GM12878 (cell line): ENCODE results near the gene DAB2.

Experiments
- ATF2 ChIP-seq: IDR thresholded peaks from 2 replicates; pipeline ENCODE4 v1.6.1; 2012; ENCODE audit warnings: low read length, inconsistent platforms
- ATF3 ChIP-seq: IDR thresholded peaks from 2 replicates; pipeline ENCODE4 v1.6.1; 2011; ENCODE audit warnings: low read depth, mild to moderate bottlenecking, low read length, moderate library complexity, borderline replicate concordance; ENCODE audit errors: extremely low read depth
- CEBPB ChIP-seq, 2 experiments: fragments of 150-350 bp in 1 of 2; IDR thresholded peaks; 2 replicates each; pipeline ENCODE4 v1.6.1; 2012 to 2014; ENCODE audit warnings: low read depth in 2 of 2, low read length in 2 of 2, borderline replicate concordance in 1 of 2, inconsistent platforms in 1 of 2
- CTCF ChIP-seq, 3 experiments: IDR thresholded peaks in 2 of 3; conservative IDR thresholded peaks in 1 of 3; 2 replicates each; pipeline ENCODE4 v1.5.1; 2011; ENCODE audit warnings: low read depth in 3 of 3, low read length in 3 of 3, mild to moderate bottlenecking in 3 of 3, control low read depth in 2 of 3, moderate library complexity in 2 of 3, inconsistent platforms in 1 of 3, mixed read lengths in 1 of 3; ENCODE audit not compliant: control insufficient read depth in 2 of 3, insufficient read depth in 1 of 3; ENCODE audit errors: extremely low read depth in 1 of 3
- EP300 ChIP-seq, 2 experiments: fragments of 150-350 bp in 1 of 2; IDR thresholded peaks; 2 replicates each; pipeline ENCODE4 v1.6.1; 2011 to 2012; ENCODE audit warnings: low read depth in 2 of 2, low read length in 2 of 2, borderline replicate concordance in 1 of 2, improper control_type of control experiment in 1 of 2, inconsistent platforms in 1 of 2; ENCODE audit not compliant: control insufficient read depth in 1 of 2
- EZH2 ChIP-seq: IDR thresholded peaks from 2 replicates; pipeline ENCODE4 v1.6.1; 2012; ENCODE audit warnings: low read depth, mild to moderate bottlenecking, control low read depth, inconsistent platforms, low read length, borderline replicate concordance; ENCODE audit not compliant: control insufficient read depth
- FOXM1 ChIP-seq: IDR thresholded peaks from 2 replicates; pipeline ENCODE4 v1.6.1; 2012; ENCODE audit warnings: low read depth, mild to moderate bottlenecking, inconsistent platforms, low read length, moderate library complexity
- JUND ChIP-seq: IDR thresholded peaks from 2 replicates; pipeline ENCODE4 v1.6.1; 2012; ENCODE audit warnings: low read depth, mild to moderate bottlenecking, low read length, improper control_type of control experiment, moderate library complexity
- MYC ChIP-seq: IDR thresholded peaks from 2 replicates; pipeline ENCODE4 v1.6.1; 2011; ENCODE audit warnings: mild to moderate bottlenecking, low read length, moderate library complexity, inconsistent platforms; ENCODE audit not compliant: insufficient read depth, insufficient replicate concordance, insufficient read length, severe bottlenecking
- POLR2A ChIP-seq: IDR thresholded peaks from 2 replicates; pipeline ENCODE4 v1.6.1; 2011; ENCODE audit warnings: low read depth, mild to moderate bottlenecking, low read length
- RAD21 ChIP-seq: IDR thresholded peaks from 2 replicates; pipeline ENCODE4 v1.6.1; 2011; ENCODE audit warnings: mild to moderate bottlenecking, low read depth, low read length, moderate library complexity; ENCODE audit not compliant: insufficient read depth
- REST ChIP-seq: IDR thresholded peaks from 2 replicates; pipeline ENCODE4 v1.6.1; 2012; ENCODE audit warnings: mild to moderate bottlenecking, low read depth, low read length
- TCF7 ChIP-seq: IDR thresholded peaks from 2 replicates; pipeline ENCODE4 v1.6.1; 2014; ENCODE audit warnings: antibody characterized with exemption, borderline replicate concordance
- USF2 ChIP-seq: IDR thresholded peaks from 2 replicates; pipeline ENCODE4 v1.6.1; 2011; ENCODE audit warnings: low read depth, low read length, improper control_type of control experiment, borderline replicate concordance

- TF ChIP-seq EZH2, result no peak
- TF ChIP-seq TCF7, result no peak
- TF ChIP-seq POLR2A, result no peak
- TF ChIP-seq RAD21, result no peak
- no peak for TF ChIP-seq REST
- TF ChIP-seq CEBPB (IDR thresholded peaks at IDR 0.05; ENCODE audit: borderline replicate concordance in 1 of 2, low read depth in 2 of 2, low read length in 2 of 2), result no peak
- no peak for TF ChIP-seq CTCF (IDR thresholded peaks at IDR 0.05 in 2 of 3, conservative IDR thresholded peaks at IDR 0.05 in 1 of 3; ENCODE audit: control insufficient read depth in 2 of 3, extremely low read depth in 1 of 3, insufficient read depth in 1 of 3, low read depth in 3 of 3, low read length in 3 of 3)
- TF ChIP-seq EP300 (IDR thresholded peaks at IDR 0.05; ENCODE audit: borderline replicate concordance in 1 of 2, control insufficient read depth in 1 of 2, low read depth in 2 of 2, low read length in 2 of 2), result no peak
- TF ChIP-seq ATF2, result no peak
- no peak for TF ChIP-seq USF2
- TF ChIP-seq MYC, result no peak
- TF ChIP-seq FOXM1, result no peak
- TF ChIP-seq JUND, result no peak
- TF ChIP-seq ATF3, result no peak
Measured at GRCh38 chr5:39353717-39354399, 70.9 kb downstream of the DAB2 start.
